ENCODE data around the gene AP4S1. TPM values are rescaled to one million over a fixed set of nuclear protein-coding genes. Genes with fewer than 3 reads are reported as not detected.

Gene AP4S1
- total RNA-seq, 4 donors from 2014 or later = 4.2 to 10.7 (median 6.0) TPM

- no peaks in the 10 kb centered on the region for H3K9me3 ChIP-seq
- TF ChIP-seq POLR2A (IDR thresholded peaks at IDR 0.05) = no peak
- TF ChIP-seq, protein P1, sequence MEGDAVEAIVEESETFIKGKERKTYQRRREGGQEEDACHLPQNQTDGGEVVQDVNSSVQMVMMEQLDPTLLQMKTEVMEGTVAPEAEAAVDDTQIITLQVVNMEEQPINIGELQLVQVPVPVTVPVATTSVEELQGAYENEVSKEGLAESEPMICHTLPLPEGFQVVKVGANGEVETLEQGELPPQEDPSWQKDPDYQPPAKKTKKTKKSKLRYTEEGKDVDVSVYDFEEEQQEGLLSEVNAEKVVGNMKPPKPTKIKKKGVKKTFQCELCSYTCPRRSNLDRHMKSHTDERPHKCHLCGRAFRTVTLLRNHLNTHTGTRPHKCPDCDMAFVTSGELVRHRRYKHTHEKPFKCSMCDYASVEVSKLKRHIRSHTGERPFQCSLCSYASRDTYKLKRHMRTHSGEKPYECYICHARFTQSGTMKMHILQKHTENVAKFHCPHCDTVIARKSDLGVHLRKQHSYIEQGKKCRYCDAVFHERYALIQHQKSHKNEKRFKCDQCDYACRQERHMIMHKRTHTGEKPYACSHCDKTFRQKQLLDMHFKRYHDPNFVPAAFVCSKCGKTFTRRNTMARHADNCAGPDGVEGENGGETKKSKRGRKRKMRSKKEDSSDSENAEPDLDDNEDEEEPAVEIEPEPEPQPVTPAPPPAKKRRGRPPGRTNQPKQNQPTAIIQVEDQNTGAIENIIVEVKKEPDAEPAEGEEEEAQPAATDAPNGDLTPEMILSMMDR (IDR thresholded peaks at IDR 0.05) = no peak
- H3K27me3 ChIP-seq = no peaks in the 10 kb centered on the region
- no peak for DNase-seq
- H3K4me1 ChIP-seq = peaks cover 0 to 6% (median 0%) of the 10 kb centered on the region in 4 donors
- H3K4me3 ChIP-seq = no peak overlapping the region
- H3K27ac ChIP-seq = no peak overlapping the region
- peaks cover 0 to 40% (median 0%) of the 10 kb centered on the region in 3 donors for H3K36me3 ChIP-seq
These were observed 70.8 kb downstream of the AP4S1 start for GRCh38 chr14:31096255-31096654.

DNA sequence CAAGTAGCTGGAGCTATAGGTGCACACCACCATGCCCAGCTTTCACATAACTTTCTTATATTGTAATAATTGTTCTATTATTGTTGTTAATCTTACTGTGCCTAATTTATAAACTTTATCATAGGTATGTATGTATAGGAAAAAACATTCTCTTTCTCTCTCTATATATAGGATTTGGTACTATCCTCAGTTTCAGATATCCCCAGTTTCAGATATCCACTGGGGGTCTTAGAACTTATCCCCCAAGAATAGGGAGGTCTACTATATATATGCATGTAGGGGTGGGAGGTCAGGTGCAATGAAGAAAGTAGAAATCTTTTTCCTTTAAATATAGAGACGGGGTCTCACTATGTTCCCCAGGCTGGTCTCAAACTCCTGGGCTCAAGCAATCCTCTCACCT is 71.6 kb downstream of the AP4S1 start:
- no peak overlapping the region for H3K27ac ChIP-seq
- H3K4me3 ChIP-seq = no peak overlapping the region
- TF ChIP-seq, protein P1 (IDR thresholded peaks at IDR 0.05) = no peak
- no peak for TF ChIP-seq POLR2A (IDR thresholded peaks at IDR 0.05)
- H3K9me3 ChIP-seq = no peaks in the 10 kb centered on the region
- H3K4me1 ChIP-seq = no peaks in the 10 kb centered on the region
- DNase-seq = no peak
- H3K27me3 ChIP-seq = no peaks in the 10 kb centered on the region
- peaks cover 0 to 48% (median 0%) of the 10 kb centered on the region in 3 donors for H3K36me3 ChIP-seq

DNA sequence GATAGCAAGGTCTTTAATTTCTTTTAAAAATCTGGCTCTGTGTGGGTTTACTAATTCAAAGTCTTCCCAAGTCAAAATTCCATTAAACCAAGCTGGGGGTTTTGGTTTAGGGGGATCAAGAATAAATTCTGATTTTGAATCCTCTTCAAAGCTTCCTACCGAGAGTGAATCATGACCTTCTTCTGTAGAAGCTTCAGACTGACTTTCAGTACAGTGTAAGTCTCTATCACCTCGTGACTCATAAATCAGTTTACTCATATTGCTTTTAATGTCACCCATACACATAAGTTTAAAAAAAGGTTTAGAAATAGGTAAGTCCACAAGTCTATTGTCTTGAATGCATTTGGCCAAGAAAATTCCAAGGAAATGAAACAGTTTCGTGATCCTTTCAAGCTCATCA is 81.3 kb downstream of the AP4S1 start:
- H3K27ac ChIP-seq = no peak overlapping the region
- peaks cover 0 to 99% (median 0%) of the 10 kb centered on the region in 3 donors for H3K36me3 ChIP-seq
- no peak for DNase-seq
- H3K27me3 ChIP-seq = no peaks in the 10 kb centered on the region
- TF ChIP-seq, protein P1 (IDR thresholded peaks at IDR 0.05) = no peak
- no peak for TF ChIP-seq POLR2A (IDR thresholded peaks at IDR 0.05)
- H3K4me3 ChIP-seq = no peak overlapping the region
- H3K9me3 ChIP-seq = no peaks in the 10 kb centered on the region
- H3K4me1 ChIP-seq = no peaks in the 10 kb centered on the region

DNA sequence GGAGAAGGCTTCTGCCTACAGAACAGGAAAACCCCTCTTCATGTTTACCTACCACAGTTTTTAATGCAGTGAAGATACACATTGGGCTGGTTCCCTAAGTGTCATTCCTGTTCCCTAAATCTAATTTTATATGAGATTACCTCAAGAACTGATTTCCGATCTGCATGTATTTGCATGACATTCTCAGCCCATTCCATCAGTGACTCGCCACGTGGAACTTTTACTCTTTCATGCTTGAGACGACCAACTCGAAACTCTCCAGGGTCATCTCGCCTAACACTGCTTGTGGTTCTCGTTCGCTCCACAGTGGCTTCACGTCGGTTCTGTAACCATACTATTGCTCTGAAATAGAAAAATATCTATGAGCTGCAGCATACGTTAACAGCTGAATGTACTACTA is 83.8 kb downstream of the AP4S1 start:
- no peak for DNase-seq
- peaks cover 0 to 100% (median 0%) of the 10 kb centered on the region in 3 donors for H3K36me3 ChIP-seq
- no peak overlapping the region for H3K4me3 ChIP-seq
- no peak overlapping the region for H3K27ac ChIP-seq
- no peaks in the 10 kb centered on the region for H3K27me3 ChIP-seq
- no peak for TF ChIP-seq POLR2A (IDR thresholded peaks at IDR 0.05)
- TF ChIP-seq, protein P1 (IDR thresholded peaks at IDR 0.05) = no peak
- H3K9me3 ChIP-seq = no peaks in the 10 kb centered on the region
- no peaks in the 10 kb centered on the region for H3K4me1 ChIP-seq

GRCh38 chr14:31110872-31111271 is 85.4 kb downstream of the AP4S1 start:
- H3K27me3 ChIP-seq = no peaks in the 10 kb centered on the region
- no peaks in the 10 kb centered on the region for H3K4me1 ChIP-seq
- no peak for TF ChIP-seq POLR2A (IDR thresholded peaks at IDR 0.05)
- H3K36me3 ChIP-seq = peaks cover 0 to 100% (median 0%) of the 10 kb centered on the region in 3 donors
- no peak overlapping the region for H3K27ac ChIP-seq
- no peak for DNase-seq
- H3K4me3 ChIP-seq = no peak overlapping the region
- no peaks in the 10 kb centered on the region for H3K9me3 ChIP-seq

GRCh38 chr14:31113794-31114193 is 88.3 kb downstream of the AP4S1 start:
- Histone ChIP-seq H3K27ac (no peak overlapping the region), H3K9me3 (no peaks in the 10 kb centered on the region), H3K4me3 (no peak overlapping the region), H3K4me1 (no peaks in the 10 kb centered on the region), H3K27me3 (no peaks in the 10 kb centered on the region), H3K36me3 (peaks cover 0 to 100% (median 0%) of the 10 kb centered on the region in 3 donors)
- TF ChIP-seq POLR2A (IDR thresholded peaks at IDR 0.05) = no peak
- TF ChIP-seq, protein P1 (IDR thresholded peaks at IDR 0.05) = no peak
- DNase-seq = no peak
